Heart left ventricle (tissue), 13 donors: ENCODE data around the gene CYGB.

Experiments
- POLR2A ChIP-seq, 2 donors: fragments of 450-650 bp; IDR thresholded peaks; one replicate each; pipeline ENCODE4 v1.6.1; 2017; ENCODE audit warnings: antibody characterized with exemption in 2 of 2, mild to moderate bottlenecking in 2 of 2, moderate library complexity in 2 of 2
- TF ChIP-seq, protein P1 (sequence below), 12 donors: fragments of 200-600 bp; sonication (generic) in 4 of 12; IDR thresholded peaks; one replicate each; pipeline versions ENCODE4 v1.5.0 to v1.8.0; 2018 to 2022; ENCODE audit warnings: antibody characterized with exemption in 12 of 12, mild to moderate bottlenecking in 5 of 12
- donor health status: ischemic (EF 13 %, LVEDD 7.1; RV severe dilation, severe dysfunction).
- donor health status: DM: no; HTN: yes; CAD: no.
- donor health status: DM: no; HTN: no; CAD: no.
- donor health status: ischemic (EF 25% LVEDD 6.9; RV normal size, moderate dysfunction).
- donor health status: ischemic (EF 25% LVEDD 5.7; RV mildly dilated, moderate dysfunction).
- donor health status: ischemic (EF 35%, LVEDD 5.7; RV mildly dilated, moderate dysfunction).
- donor health status: nonischemic (EF 11% LVEDD 7.7; RV severe dilation, severe dysfunction).
- donor health status: DM: yes; HTN: yes; CAD: no.
- donor health status: PGD.
- donor health status: ischemic (EF 29% LVEDD 5.4; RV normal size, mild dysfunction).
- donor health status: nonischemic (EF 23%, LVEDD 6.1; RV moderate dilation, normal function).

DNA sequence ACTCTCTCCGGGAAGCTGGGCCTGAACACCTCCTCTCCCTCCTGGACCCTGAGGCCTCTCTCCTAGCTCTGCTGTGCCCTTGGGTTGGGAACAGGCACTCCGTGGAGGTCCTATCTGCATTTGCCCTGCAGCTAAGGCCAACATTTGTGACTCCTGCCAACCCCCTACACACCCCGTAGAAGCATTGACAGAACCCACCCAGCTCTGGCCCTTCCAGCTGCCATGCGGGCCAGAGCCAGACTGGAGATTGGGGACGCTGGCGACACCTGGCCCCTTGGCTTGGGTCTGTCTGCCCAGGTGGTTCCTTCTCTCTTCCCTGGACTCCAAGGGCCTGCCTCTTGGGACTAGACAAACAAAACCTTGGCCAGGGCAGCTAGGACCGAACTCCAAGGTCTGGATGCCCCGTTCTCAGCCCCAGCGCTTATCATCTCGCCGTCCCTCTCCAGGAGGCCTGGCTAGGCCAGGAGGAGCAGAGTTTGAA is 35.6 kb downstream of the CYGB start:
- TF ChIP-seq, protein P1, sequence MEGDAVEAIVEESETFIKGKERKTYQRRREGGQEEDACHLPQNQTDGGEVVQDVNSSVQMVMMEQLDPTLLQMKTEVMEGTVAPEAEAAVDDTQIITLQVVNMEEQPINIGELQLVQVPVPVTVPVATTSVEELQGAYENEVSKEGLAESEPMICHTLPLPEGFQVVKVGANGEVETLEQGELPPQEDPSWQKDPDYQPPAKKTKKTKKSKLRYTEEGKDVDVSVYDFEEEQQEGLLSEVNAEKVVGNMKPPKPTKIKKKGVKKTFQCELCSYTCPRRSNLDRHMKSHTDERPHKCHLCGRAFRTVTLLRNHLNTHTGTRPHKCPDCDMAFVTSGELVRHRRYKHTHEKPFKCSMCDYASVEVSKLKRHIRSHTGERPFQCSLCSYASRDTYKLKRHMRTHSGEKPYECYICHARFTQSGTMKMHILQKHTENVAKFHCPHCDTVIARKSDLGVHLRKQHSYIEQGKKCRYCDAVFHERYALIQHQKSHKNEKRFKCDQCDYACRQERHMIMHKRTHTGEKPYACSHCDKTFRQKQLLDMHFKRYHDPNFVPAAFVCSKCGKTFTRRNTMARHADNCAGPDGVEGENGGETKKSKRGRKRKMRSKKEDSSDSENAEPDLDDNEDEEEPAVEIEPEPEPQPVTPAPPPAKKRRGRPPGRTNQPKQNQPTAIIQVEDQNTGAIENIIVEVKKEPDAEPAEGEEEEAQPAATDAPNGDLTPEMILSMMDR (IDR thresholded peaks at IDR 0.05), result no peak
- no peak for TF ChIP-seq POLR2A (IDR thresholded peaks at IDR 0.05)
